Stimulated activated CD4-positive, alpha-beta T cell treated with anti-CD3 and anti-CD28 coated beads, Interleukin-2, amount 100 ng/mL, for 48 hours (primary cell): ENCODE data around the gene TBC1D23.
"Not testable (repeated sequence)": the region's sequence is repeated elsewhere in the genome, so short reads cannot be mapped to it uniquely, and the experiment has no call there.

ENCODE experiments used
- DNase-seq, 2 donors: peaks; one replicate each; pipeline ENCODE4 v3.0.0-alpha.2; 2020

Gene TBC1D23

DNA sequence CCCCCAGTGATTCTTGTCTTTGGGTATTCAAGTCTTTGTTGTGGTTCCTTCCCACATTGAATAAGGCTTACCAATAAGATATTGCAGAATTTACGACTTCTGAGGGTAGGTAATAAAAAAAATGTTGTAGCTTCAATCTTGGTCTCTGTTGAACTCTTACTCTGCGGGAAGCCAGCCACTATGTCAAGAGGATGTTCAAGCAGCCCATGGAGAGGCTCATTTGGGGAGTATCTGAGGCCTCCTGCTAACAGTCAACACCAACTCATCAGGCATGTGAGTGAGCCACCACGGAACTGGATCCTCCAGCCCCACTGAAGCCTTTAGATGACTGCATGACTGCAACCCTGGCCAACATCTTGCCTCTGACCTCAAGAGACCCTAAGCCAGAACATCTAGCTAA is 3.2 kb upstream of the TBC1D23 start:
- no peak for DNase-seq

DNA sequence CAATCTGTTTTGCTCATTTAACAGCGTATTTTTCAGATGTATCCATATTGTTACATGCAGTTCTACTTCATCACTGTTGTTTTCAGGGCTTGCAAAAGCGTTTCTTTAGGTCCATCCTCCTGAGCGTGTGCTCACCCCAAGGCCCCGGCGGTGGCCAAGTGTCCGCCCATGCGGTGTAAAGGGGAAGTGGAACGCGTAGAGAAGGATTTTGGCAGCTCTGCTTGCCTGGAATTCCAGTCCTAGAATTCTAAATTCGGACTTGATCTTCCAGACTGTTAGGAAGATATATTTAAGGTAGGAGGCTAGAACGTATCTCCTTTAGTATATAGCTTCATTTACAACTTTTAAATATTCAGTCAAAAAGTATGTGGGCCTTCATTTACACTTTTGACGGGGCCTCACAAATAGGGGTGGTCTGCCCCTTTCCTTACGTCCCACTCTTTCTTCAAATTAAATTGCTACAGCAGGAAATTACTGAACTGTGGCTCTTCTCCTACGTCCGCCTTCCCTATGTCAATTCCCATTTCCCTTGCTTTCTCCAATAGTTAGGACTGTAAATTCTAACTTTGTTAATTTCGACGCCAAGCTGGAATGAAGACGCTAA is 609 bp upstream of the TBC1D23 start:
- DNase-seq, result no peak

DNA sequence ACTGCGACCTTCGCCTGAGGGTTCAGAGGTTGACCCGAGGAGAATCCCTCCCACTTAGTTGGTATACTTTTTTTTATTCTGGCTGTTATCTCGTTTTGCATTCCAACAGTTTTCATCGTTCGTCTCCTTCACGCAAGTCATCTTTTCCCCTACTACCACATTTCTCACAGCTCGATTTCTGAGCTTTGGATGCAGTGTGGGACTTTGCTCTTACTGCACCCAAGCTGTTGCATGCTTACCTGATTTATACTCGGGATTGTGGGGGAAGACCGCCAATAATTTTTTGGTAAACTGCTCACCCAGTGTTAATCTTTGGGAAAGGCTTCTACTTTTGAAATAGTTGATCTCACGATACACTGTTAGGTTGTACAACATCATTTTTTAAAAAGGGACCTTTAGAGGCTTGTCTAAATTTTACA is 702 bp downstream of the TBC1D23 start:
- DNase-seq, result no peak

DNA sequence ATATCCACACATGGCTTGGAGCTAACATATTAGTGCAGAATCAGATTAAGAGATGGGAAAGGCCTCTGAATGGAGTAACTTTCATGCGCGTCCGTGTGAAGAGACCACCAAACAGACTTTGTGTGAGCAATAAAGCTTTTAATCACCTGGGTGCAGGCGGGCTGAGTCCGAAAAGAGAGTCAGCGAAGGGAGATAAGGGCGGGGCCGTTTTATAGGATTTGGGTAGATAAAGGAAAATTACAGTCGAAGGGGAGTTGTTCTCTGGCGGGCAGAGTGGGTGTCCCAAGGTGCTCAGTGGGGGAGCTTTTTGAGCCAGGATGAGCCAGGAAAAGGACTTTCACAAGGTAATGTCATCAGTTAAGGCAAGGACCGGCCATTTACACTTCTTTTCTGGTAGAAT is 2.1 kb downstream of the TBC1D23 start:
- DNase-seq, result not testable (repeated sequence)

DNA sequence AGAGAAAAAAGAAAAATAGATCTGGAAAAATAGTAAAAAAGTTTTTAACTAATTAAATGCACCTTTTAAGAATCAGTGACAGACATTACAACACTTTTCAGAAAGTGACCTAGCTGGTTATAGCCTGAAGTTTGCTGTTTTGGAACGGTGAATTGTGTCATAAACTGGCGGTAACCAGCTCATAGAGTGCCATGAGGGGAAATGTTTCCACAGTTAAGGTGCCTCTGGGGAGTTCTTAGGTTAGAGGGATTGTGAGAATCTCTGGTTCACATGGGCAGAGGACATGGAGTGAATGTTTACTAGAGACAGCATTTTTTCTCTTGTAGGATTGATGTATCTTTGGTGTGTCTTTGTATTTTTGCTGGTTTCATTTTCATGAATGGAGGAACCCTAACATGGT is 2.8 kb downstream of the TBC1D23 start:
- no peak for DNase-seq

DNA sequence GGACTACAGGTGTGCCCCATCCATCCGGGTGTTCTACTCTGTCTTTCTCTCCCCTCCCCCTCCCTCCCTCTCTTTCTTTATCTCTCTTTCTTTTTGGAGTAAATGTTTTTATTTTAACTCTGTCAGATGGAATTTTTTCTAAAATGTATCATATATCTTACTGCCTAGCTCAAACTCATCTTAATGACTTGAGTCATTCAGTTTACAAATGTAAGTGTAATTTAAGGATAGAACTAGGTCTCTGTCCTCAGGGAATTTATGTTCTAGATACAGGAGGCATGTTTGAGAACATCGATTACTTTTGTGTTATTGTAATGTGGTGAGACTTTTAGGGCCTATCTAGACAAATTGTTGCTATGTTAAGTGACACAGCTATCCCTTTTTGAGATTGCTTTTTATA is 3.5 kb downstream of the TBC1D23 start:
- no peak for DNase-seq

DNA sequence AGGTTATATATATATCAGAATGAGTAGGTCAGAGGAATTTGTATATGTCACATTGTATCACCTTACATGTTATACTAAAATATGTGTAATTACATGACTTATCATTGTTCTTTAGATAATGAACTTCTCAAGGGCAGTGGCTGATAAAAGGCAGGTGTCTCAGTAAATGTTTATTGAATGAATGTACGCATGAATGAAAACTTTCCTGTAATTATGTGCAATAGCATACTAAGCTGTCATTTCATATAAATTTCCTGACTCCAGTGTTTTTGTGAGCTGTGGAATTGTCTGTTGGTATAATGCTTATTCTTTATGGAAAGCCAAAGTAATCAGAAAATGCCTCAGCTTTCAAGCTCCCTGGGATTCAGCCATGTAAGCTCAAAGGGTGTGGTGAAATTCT is 4.2 kb downstream of the TBC1D23 start:
- DNase-seq, result no peak

DNA sequence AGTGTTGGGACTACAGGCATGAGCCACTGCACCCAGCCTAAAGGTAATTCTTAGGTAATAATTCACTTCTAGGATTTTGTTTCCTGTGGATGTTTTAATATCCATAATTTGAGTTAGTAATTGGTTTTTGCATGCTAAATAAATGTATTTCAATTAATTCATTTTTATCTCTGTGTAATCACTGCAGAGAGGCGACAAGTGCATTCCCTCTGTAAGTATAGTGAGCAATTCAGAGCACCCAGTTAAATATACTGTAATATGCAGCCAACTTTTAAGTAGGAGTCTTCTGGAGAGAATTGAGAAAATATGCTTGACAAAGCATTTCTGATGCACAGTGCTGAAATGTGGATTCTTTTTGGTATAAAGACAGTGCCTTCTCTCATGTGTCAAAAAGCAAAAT is 5.7 kb downstream of the TBC1D23 start:
- no peak for DNase-seq

DNA sequence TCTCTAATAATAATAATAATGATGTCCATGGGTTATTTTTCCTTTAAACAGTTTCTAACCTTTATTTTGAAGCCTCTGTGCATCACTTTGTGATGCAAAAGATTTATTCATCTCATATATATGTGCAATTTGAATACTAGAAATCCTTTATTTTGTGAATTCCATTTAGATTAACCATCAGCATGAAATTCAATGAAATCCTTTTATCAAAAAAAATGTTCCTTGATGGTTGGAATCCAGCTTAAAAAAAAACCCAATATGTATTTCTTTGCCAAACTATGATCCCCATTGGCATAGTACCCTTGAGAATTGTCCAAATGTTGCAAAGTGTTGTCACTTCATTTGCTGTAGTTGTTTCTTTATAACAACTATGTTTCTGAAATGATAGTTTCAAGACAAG is 7.4 kb downstream of the TBC1D23 start:
- DNase-seq, result no peak

DNA sequence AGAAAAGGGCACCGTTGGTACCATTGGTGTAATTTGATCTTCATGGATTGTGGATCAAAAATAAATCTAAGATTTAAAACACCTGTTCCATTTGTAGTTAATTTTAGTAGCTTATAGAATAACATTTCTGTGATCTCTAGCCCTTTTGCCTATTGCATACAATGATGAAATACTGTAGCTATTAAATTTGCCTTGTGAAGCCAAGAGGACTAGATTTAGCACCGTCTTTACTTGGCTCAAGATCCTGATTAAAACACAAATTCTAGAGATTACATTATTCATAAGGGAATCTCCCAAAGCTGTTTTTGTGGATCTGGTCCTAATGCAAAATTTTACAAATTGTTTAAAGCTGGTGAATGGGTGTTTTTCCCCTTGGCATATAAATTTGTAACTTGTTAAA is 8.2 kb downstream of the TBC1D23 start:
- DNase-seq, result no peak

DNA sequence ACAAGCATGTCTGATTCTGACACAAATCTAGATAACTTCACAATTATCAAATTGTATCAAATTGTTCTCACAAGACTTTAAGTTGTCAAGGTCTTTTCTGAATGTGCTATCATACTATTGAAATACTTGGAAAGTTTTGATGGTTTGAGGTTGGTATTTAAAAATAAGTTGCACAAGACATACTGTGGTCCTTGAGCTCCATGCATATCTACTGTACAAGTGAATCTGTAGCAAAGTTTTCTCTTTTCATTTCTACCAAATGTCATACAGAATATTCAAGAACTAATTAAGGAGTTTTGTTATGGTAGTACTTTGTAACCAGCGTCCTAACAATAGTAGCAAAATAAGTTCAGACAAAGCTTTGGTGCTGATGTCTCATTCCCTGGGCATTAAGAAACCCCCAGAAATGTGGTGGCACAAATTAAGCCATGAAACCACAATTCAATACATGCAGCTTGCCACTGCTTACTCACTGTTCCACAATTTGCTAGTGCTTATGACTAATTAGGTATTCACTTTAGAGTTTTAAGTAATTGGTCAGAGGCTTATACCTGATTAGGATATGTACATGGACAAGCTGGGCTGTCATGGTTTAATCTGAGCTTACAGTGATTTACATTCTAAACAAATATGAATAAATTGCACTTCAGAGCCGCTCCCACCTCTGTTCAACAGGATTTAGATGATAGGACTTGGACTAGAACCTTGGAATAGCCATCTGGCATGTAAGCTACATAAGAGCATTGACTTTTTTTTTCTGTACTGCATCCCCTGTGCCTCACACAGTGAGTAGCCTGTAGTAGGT is 8.8 kb downstream of the TBC1D23 start:
- peak in 1 of 2 donors; percentile 12 for DNase-seq

DNA sequence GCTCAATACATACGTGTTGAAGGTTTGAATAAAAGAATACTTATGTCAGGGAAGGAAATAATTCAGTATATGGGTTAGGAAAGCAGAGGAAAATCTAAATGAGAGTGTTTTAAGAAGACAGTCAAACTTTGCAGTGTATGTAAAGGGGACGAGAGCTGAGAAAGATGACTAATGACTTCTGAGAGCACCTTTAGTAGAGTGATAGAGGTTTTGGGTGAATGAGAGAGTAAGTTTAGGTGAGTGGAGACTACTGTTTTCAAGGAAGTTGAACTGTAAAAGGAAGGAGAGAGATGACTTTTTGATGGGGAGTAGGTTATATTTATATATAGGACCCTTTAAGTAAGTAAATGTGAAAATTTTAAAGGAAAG is 9.4 kb downstream of the TBC1D23 start:
- DNase-seq, result no peak

DNA sequence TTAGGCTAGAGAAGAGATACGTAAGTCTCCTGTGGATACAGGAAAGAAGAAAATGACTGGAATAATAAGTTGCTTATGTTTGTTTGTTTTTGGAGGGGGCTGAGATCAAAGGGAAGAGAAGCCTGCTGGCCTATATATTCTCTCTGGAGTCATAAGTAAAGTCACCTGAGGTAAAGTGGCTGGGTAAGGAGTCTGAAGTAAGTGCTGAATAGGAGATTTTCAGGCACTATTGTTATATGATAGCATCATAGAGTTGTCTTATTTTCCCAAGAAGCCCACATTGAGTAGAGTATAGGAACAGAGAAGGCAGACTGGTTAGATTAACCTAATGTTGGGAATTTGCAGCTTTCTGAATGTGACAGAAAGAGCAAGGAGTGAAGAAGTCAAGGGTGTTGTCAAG is 10.7 kb downstream of the TBC1D23 start:
- DNase-seq, result no peak

DNA sequence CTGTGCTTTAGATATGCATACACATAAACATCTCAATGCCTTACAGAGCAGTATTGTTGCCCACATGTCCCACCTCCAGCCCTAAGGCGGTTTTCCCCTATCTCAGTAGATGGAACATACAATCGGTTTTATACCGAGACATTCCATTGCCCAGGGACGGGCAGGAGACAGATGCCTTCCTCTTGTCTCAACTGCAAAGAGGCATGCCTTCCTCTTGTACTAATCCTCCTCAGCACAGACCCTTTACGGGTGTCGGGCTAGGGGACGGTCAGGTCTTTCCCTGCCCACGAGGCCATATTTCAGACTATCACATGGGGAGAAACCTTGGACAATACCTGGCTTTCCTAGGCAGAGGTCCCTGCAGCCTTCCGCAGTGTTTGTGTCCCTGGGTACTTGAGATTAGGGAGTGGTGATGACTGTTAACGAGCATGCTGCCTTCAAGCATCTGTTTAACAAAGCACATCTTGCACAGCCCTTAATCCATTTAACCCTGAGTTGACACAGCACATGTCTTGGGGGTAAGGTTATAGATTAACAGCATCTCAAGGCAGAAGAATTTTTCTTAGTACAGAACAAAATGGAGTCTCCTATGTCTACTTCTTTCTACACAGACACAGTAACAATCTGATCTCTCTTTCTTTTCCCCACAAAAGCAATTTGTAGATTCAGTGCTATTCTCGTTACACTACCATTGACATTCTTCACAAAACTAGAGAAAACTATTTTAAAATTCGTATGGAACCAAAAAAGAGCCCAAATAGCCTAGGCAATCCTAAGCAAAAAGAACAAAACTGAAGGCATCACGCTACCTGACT is 12.2 kb downstream of the TBC1D23 start:
- not testable (repeated sequence) for DNase-seq

DNA sequence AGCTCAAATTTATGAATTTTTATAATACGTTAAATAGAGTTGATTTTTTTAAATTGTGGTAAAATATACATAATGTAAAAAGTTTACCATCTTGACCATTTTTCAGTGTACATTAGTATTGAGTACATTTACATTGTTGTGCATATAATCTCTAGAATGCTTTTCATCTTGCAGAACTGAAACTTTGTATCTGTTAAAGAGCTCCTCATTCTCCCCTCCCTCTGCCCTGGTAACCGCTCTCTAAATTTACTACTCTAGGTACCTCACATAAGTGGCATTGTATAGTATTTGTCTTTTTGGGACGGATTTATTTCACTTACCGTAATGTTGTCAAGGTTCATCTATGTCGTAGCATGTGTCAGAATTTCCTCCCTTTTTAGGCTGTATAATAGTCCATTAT is 13.6 kb downstream of the TBC1D23 start:
- DNase-seq, result no peak

DNA sequence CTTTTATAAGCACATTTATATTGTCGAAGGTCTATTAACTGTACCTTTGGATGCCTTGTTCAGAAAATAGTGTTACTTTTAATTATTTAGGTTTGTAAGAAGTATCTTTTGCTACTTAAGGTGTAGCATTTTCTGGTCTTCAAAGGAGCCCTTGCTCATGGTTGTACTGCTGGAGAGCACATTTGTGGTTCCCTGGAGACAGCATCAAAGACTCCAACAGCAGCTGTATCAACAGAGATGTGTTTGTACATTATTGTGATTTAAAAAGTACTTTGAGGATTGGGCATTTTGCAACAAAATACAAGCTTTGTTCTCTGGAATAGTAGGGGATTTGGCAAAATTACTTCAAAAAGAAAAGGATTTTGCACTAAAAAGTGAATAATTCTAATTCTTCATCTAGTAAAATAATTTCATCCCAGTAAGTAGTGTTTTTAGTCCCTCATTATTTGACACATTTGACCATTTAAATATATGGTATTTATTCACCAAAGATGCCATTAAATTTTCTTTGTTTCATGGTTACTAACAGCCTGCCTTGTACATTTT is 16.5 kb downstream of the TBC1D23 start:
- DNase-seq, result no peak

DNA sequence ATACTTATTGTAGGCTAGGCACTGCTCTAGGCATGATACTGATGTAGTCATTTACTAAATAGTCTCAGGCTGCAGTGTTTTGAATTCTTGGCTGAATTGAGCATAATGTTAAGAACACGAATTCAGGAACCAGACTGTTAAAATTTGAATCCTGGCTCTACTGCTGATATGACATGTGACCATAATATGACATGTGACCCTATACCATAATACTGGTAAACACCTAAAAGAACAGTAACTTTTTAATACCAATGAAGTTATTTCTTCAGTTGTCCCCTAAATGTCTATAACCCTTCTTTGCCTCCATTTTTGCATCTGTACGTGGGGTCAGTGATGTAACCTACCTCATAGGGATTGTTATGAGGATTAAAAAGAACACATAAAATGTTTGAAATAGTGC is 18.1 kb downstream of the TBC1D23 start:
- no peak for DNase-seq

DNA sequence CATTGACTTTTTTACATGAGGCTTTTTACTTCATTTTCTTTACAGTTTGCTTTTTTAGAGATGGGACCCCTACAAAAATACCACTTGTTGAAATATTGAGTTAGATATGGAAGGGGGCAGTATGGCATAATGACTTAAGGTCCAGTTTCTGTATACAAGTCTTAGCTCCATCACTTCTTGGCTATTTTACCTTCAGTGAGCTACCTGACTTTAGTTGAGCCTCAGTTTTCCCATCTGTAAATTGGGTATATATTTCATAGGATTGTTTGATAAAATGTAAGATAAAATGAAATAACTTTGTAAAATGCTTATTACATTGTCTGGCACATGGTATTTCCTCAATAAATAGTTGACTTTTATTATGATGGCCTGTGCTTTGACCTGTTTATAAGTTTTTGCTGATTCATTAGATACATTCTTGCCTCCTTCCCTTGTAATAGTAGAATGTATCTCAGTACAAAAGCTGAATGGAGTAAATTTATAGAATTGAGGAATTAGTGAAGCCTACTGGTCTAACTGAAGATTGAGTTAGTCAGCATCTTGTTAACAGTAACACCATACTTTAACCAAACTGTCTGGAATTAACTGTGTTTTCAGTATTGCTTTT is 27.6 kb downstream of the TBC1D23 start:
- DNase-seq, result no peak

DNA sequence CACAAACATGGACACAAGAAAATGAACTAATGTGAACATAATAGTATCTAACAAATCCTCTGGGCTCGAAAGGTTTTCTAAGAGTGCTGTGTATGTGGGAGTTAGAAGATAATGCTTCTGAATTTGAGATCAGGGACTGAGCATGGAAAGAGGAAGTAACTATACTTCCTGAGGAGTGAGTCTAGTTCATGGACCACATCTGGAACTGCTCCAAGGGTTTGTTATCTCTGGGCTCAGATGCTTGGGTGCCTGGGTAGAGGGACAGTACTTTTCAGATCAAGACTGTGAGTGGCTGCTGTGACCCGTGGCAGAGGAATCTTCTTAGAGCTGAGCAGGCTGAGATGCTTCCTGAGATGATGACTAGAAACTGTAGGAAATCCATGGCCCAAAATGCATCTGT is 28.5 kb downstream of the TBC1D23 start:
- no peak for DNase-seq

DNA sequence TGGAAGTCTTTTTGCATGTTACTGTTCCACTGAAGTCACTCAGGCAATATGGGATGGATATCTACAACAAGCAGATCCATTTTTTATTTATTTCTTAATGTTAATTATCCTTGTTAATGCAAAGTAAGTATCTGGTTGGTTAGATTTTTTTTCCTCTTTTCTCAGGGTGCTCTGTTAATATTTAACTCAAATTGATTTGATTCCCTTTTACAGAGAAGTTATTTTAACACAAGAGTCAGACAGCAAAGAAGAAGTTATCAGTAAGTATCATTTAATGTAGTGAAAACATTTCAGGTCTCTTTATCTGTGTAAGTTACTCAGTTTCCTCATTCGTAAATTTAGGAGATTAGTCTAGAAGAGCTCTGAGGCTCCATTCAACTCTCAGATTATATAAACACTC is 34.3 kb downstream of the TBC1D23 start:
- no peak for DNase-seq

DNA sequence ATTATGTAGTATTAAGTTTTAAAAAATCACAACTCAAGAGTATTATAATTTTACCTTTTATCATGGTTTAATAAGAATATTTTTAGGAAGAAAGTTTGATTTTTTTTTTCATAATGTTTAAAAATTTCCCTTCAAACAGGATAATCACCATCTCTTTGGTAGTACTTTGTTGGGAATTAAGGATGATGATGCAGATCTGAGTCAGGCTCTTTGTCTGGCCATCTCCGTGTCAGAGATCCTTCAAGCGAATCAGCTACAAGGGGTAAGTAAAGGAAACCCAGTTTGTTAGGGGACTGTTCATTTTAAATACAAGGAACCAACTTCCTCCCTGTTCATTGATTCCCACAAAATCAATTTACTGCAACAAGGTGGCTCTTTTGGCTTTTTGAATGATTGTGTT is 37.0 kb downstream of the TBC1D23 start:
- no peak for DNase-seq

DNA sequence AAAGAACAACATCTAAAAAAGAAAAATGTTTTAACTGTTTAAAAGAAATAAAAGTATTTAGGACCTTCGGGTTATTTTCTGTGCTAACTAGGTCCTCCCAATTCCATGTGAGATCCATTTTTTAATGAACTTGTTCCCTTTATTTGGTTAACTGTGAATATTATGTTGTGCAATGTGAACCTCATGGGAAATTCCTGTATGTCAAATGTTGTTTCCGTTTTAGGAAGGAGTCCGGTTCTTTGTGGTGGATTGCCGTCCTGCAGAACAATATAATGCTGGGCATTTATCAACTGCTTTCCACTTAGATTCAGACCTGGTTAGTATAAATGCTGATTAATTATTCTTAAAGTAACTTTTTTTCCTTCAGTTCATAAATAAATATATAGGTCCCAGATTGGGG is 38.2 kb downstream of the TBC1D23 start:
- no peak for DNase-seq

DNA sequence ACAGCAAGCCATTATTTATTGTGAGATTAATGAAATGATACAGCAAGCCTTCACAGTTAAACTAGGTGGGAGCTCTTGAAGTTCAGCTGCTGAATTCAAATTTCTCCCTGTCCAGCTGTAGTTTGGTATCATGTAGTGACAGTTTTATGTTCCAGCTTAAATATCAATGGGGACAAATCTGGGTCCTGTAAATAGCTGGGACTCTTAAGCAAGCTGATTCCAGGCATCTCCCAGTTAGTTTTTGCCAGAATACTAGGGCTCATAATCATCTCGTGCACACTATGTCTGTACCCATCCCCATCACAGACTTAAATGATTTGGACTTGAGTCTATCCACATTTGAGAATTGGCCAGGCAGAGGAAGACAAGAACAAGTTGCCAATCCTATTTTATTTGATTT is 45.9 kb downstream of the TBC1D23 start:
- DNase-seq, result no peak
